ENCODE data around the gene GALNT7. TPM values are rescaled to one million over a fixed set of nuclear protein-coding genes. Genes with fewer than 3 reads are reported as not detected.
A peak's percentile ranks its signal among the peaks of the same experiment; 100 is the strongest.

GALNT7 gene
- total RNA-seq, 1 experiment from 2014 or later = 156 TPM

DNA sequence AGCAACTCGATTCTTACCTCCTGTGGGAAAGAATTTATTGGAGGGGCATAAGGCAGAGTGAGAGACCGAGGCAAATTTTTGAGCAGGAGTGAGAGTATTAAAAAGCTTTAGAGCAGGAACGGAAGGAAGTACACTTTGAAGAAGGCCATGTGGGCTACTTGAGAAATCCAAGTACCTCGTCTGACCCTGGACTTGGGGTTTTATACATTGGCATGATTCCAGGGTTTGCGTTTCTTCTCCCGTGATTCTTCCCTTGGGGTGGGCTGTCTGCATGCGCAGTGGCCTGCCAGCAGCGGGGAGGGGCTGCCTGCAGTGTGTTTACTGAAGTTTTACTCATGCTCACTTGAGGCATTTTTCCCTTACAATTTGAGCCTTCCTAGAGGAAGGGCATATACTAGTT, 3.4 kb downstream of the GALNT7 start:
- no peak for ATAC-seq
- POLR2A ChIA-PET = interaction anchor here (0.6 kb wide), 1 partner anchor 71 kb away, joined by 3 read pairs; no protein-coding TSS in a partner anchor
- CTCF ChIA-PET = interaction anchor here (0.5 kb wide), 1 partner anchor 89 kb away, joined by 5 read pairs; no protein-coding TSS in a partner anchor

DNA sequence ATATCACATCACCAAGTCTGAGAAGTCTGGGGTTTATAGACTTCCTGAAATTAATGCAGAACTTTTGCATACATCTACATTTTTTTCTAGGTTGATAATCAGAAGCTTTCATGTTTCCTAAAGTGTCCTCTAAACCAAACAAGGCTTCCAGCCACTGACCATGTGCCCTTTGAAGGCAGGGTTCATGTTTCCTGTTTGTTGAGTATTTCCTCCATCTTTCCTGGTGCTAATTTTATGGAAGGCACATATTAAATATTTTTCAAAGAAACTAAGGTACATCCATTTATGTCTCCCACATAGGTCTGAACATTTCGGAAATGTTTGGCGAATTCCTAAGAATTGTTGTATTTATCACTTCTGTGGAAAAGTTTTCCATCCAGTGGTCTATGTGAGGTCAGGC, 5.6 kb downstream of the GALNT7 start:
- no TSS peak for BruUV-seq (replicated peaks)
- Histone ChIP-seq H3K27me3 (ENCODE audit: control insufficient read depth, insufficient read depth, low read length) (no peaks in the 10 kb centered on the region), H3K36me3 (ENCODE audit: control insufficient read depth, insufficient read depth, low read length) (no peaks in the 10 kb centered on the region), H3K9me3 (ENCODE audit: control insufficient read depth, insufficient read depth, low read depth, low read length) (no peaks in the 10 kb centered on the region), H3K27ac (ENCODE audit: low read length) (peak overlapping the region; percentile 98), H3K4me1 (ENCODE audit: control insufficient read depth, insufficient read depth, low read length) (peaks cover 79% of the 10 kb centered on the region), H3K4me3 (ENCODE audit: low read depth in 2 of 2, low read length in 2 of 2) (no peak overlapping the region)
- intact Hi-C loops (cut with micrococcal nuclease; ENCODE audit: unreplicated experiment) (loop anchor here (5.0 kb wide), 2 partner anchors 43 to 157 kb away; no protein-coding TSS in a partner anchor), in situ Hi-C loops (cut with HindIII; ENCODE audit: low pct_unique_long_range_greater_than_20kb, low sequenced_read_pairs) (loop anchor here (25.0 kb wide), 1 partner anchor 88 kb away; no protein-coding TSS in a partner anchor)
- ATAC-seq (no peak), DNase-seq (ENCODE audit: low read depth, low spot score) (no peak)
- ChIA-PET POLR2A (interaction anchor here (0.7 kb wide), 2 partner anchors 46 to 91 kb away, joined by 3 to 11 read pairs; no protein-coding TSS in a partner anchor), CTCF (no interaction called here)
- no peak for TF ChIP-seq SIN3A (IDR thresholded peaks at IDR 0.05; ENCODE audit: borderline replicate concordance, insufficient read depth, low read depth, low read length)
- no peak for TF ChIP-seq POLR2AphosphoS5 (IDR thresholded peaks at IDR 0.05; ENCODE audit: low read depth, low read length)
- no peak for TF ChIP-seq TCF7L2 (IDR thresholded peaks at IDR 0.05; ENCODE audit: low read depth, low read length)
- TF ChIP-seq, protein P1, sequence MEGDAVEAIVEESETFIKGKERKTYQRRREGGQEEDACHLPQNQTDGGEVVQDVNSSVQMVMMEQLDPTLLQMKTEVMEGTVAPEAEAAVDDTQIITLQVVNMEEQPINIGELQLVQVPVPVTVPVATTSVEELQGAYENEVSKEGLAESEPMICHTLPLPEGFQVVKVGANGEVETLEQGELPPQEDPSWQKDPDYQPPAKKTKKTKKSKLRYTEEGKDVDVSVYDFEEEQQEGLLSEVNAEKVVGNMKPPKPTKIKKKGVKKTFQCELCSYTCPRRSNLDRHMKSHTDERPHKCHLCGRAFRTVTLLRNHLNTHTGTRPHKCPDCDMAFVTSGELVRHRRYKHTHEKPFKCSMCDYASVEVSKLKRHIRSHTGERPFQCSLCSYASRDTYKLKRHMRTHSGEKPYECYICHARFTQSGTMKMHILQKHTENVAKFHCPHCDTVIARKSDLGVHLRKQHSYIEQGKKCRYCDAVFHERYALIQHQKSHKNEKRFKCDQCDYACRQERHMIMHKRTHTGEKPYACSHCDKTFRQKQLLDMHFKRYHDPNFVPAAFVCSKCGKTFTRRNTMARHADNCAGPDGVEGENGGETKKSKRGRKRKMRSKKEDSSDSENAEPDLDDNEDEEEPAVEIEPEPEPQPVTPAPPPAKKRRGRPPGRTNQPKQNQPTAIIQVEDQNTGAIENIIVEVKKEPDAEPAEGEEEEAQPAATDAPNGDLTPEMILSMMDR (IDR thresholded peaks at IDR 0.05) = no peak
- TF ChIP-seq, protein P2, sequence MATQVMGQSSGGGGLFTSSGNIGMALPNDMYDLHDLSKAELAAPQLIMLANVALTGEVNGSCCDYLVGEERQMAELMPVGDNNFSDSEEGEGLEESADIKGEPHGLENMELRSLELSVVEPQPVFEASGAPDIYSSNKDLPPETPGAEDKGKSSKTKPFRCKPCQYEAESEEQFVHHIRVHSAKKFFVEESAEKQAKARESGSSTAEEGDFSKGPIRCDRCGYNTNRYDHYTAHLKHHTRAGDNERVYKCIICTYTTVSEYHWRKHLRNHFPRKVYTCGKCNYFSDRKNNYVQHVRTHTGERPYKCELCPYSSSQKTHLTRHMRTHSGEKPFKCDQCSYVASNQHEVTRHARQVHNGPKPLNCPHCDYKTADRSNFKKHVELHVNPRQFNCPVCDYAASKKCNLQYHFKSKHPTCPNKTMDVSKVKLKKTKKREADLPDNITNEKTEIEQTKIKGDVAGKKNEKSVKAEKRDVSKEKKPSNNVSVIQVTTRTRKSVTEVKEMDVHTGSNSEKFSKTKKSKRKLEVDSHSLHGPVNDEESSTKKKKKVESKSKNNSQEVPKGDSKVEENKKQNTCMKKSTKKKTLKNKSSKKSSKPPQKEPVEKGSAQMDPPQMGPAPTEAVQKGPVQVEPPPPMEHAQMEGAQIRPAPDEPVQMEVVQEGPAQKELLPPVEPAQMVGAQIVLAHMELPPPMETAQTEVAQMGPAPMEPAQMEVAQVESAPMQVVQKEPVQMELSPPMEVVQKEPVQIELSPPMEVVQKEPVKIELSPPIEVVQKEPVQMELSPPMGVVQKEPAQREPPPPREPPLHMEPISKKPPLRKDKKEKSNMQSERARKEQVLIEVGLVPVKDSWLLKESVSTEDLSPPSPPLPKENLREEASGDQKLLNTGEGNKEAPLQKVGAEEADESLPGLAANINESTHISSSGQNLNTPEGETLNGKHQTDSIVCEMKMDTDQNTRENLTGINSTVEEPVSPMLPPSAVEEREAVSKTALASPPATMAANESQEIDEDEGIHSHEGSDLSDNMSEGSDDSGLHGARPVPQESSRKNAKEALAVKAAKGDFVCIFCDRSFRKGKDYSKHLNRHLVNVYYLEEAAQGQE (IDR thresholded peaks at IDR 0.05; ENCODE audit: insufficient read depth in 1 of 2, low read depth in 2 of 2, low read length in 1 of 2) = no peak

More for the DNA sequence above, 3.4 kb downstream of the GALNT7 start:
- in situ Hi-C loops (cut with HindIII; ENCODE audit: low pct_unique_long_range_greater_than_20kb, low sequenced_read_pairs) = loop anchor here (25.0 kb wide), 1 partner anchor 90 kb away; no protein-coding TSS in a partner anchor
- no peaks in the 10 kb centered on the region for H3K27me3 ChIP-seq (ENCODE audit: control insufficient read depth, insufficient read depth, low read length)
- H3K27ac ChIP-seq (ENCODE audit: low read length) = peak overlapping the region; percentile 98
- no peaks in the 10 kb centered on the region for H3K9me3 ChIP-seq (ENCODE audit: control insufficient read depth, insufficient read depth, low read depth, low read length)
- TF ChIP-seq TCF7L2 (IDR thresholded peaks at IDR 0.05; ENCODE audit: low read depth, low read length) (no peak), SIN3A (IDR thresholded peaks at IDR 0.05; ENCODE audit: borderline replicate concordance, insufficient read depth, low read depth, low read length) (no peak), POLR2AphosphoS5 (IDR thresholded peaks at IDR 0.05; ENCODE audit: low read depth, low read length) (no peak)
- TF ChIP-seq, protein P2 (IDR thresholded peaks at IDR 0.05; ENCODE audit: insufficient read depth in 1 of 2, low read depth in 2 of 2, low read length in 1 of 2) = no peak
- TF ChIP-seq, protein P1 (IDR thresholded peaks at IDR 0.05) = no peak
- no TSS peak for BruUV-seq (replicated peaks)
- no peaks in the 10 kb centered on the region for H3K36me3 ChIP-seq (ENCODE audit: control insufficient read depth, insufficient read depth, low read length)
- DNase-seq (ENCODE audit: low read depth, low spot score) = no peak
- peaks cover 57% of the 10 kb centered on the region for H3K4me1 ChIP-seq (ENCODE audit: control insufficient read depth, insufficient read depth, low read length)
- H3K4me3 ChIP-seq (ENCODE audit: low read depth in 2 of 2, low read length in 2 of 2) = peak overlapping the region; percentile 34 to 75; a peak in 3 of 4 replicates
- intact Hi-C loops (cut with micrococcal nuclease; ENCODE audit: unreplicated experiment) = loop anchor here (5.0 kb wide), 2 partner anchors 45 to 155 kb away; no protein-coding TSS in a partner anchor
